GM19035 (cell line): ENCODE measurements around the gene POLA1.

ENCODE experiments used
- ATAC-seq: cut with Tn5 transposase; IDR thresholded peaks from one replicate; pipeline ENCODE4 v1.9.1; 2021; ENCODE audit not compliant: unreplicated experiment

POLA1 gene

GRCh38 chrX:24870143-24870542 lies 176.4 kb downstream of the POLA1 start:
- ATAC-seq = no peak

GRCh38 chrX:24874604-24875247 lies 181.0 kb downstream of the POLA1 start:
- ATAC-seq = no peak

GRCh38 chrX:24876530-24877287 lies 183.0 kb downstream of the POLA1 start:
- ATAC-seq = no peak

- ATAC-seq = no peak
Observed at GRCh38 chrX:24877288-24877664, 183.6 kb downstream of the POLA1 start.

GRCh38 chrX:24877854-24878650 lies 184.3 kb downstream of the POLA1 start:
- no peak for ATAC-seq

- ATAC-seq = no peak
Observed at GRCh38 chrX:24879679-24880078, 186.0 kb downstream of the POLA1 start.

GRCh38 chrX:24886916-24887315 lies 193.2 kb downstream of the POLA1 start:
- no peak for ATAC-seq

GRCh38 chrX:24890677-24891076 lies 197.0 kb downstream of the POLA1 start:
- ATAC-seq = no peak

- no peak for ATAC-seq
Observed at GRCh38 chrX:24899391-24899790, 205.7 kb downstream of the POLA1 start.

- no peak for ATAC-seq
Observed at GRCh38 chrX:24900234-24900633, 206.5 kb downstream of the POLA1 start.

GRCh38 chrX:24902806-24903205 lies 209.1 kb downstream of the POLA1 start:
- no peak for ATAC-seq

GRCh38 chrX:24918715-24919114 lies 225.0 kb downstream of the POLA1 start:
- no peak for ATAC-seq

GRCh38 chrX:24920769-24921168 lies 227.1 kb downstream of the POLA1 start:
- peak; percentile 85 for ATAC-seq

- no peak for ATAC-seq
Observed at GRCh38 chrX:24925430-24925829, 231.7 kb downstream of the POLA1 start.

- no peak for ATAC-seq
Observed at GRCh38 chrX:24927372-24927771, 233.7 kb downstream of the POLA1 start.

GRCh38 chrX:24928114-24928513 lies 234.4 kb downstream of the POLA1 start:
- no peak for ATAC-seq

GRCh38 chrX:24934279-24934678 lies 240.6 kb downstream of the POLA1 start:
- ATAC-seq = no peak

- no peak for ATAC-seq
Observed at GRCh38 chrX:24945009-24945408, 251.3 kb downstream of the POLA1 start.

- no peak for ATAC-seq
Observed at GRCh38 chrX:24946369-24946768, 252.7 kb downstream of the POLA1 start.

- no peak for ATAC-seq
Observed at GRCh38 chrX:24954732-24955131, 261.0 kb downstream of the POLA1 start.

- no peak for ATAC-seq
Observed at GRCh38 chrX:24955372-24955930, 261.7 kb downstream of the POLA1 start.

GRCh38 chrX:24956828-24957227 lies 263.1 kb downstream of the POLA1 start:
- no peak for ATAC-seq
